Measurements from ENCODE around the gene IL36B.
"Not testable (repeated sequence)": the region's sequence is repeated elsewhere in the genome, so short reads cannot be mapped to it uniquely, and the experiment has no call there.

Gene IL36B

GRCh38 chr2:113052396-113052917, at the start of gene IL36B:
IL36B (minus strand) TSS chr2:113052867.
- no peak for TF ChIP-seq CTCF (IDR thresholded peaks at IDR 0.05)
- H3K4me3 ChIP-seq, result no peak within 1 kb of the TSS
- H3K27ac ChIP-seq, result no peak within 1 kb of the TSS
- no peak for DNase-seq (ENCODE audit: low spot score)

DNA sequence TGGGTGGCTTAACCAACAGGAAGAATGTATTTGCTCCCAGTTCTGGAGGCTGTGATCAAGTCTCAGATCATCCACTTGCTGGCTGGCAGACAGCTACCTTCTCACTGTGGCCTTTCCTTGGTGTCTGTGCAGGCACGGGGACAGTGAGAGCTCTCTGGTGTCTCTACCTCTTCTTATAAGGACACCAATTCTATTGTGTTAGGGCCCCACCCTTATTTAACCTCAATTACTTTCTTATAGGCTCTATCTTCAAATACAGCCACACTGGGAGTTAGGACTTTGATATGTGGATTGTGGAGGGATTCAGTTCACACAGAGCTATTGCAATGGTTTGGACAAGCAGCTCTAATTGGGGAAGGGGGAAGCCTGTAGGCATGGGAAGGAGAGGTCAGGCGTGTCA, 49.5 kb upstream of the IL36B start:
- no peak overlapping the region for H3K27ac ChIP-seq
- TF ChIP-seq CTCF (IDR thresholded peaks at IDR 0.05), result no peak

GRCh38 chr2:113098532-113098931, 45.9 kb upstream of the IL36B start:
- no peak overlapping the region for H3K4me3 ChIP-seq
- DNase-seq (ENCODE audit: low spot score), result no peak
- TF ChIP-seq CTCF (IDR thresholded peaks at IDR 0.05), result no peak
- no peak overlapping the region for H3K27ac ChIP-seq

More for the DNA sequence above, 49.5 kb upstream of the IL36B start:
- no peak for DNase-seq (ENCODE audit: low spot score)
- no peak overlapping the region for H3K4me3 ChIP-seq

GRCh38 chr2:113098041-113098440, 45.4 kb upstream of the IL36B start:
- no peak overlapping the region for H3K4me3 ChIP-seq
- no peak for TF ChIP-seq CTCF (IDR thresholded peaks at IDR 0.05)
- no peak overlapping the region for H3K27ac ChIP-seq
- DNase-seq (ENCODE audit: low spot score), result no peak

DNA sequence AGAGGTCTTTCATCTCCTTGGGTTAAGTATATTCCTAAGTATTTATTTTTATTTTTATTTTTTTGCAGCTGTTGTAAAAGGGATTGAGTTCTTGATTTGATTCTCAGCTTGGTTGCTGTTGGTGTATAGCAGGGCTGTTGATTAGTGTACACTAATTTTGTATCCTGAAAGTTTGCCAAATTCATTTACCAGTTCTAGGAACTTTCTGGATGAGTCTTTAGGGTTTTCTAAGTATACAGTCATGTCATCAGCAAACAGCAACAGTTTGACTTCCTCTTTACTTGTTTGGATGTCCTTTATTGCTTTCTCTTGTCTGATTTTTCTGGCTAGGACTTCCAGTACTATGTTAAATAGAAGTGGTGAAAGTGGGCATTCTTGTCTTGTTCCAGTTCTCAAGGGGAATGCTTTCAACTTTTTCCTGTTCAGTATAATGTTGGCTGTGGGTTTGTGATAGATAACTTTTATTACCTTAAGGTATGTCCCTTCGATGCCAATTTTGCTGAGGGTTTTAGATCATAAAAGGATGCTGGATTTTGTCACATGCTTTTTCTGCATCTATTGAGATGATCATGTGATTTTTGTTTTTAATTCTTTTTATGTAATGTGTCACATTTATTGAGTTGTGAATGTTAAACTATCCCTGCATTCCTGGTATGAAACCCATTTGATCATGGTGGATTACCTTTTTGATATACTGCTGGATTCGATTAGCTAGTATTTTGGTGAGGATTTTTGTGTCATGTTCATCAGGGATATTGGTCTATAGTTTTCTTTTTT, 44.4 kb upstream of the IL36B start:
- not testable (repeated sequence) for H3K27ac ChIP-seq; DNase-seq (ENCODE audit: low spot score); H3K4me3 ChIP-seq

DNA sequence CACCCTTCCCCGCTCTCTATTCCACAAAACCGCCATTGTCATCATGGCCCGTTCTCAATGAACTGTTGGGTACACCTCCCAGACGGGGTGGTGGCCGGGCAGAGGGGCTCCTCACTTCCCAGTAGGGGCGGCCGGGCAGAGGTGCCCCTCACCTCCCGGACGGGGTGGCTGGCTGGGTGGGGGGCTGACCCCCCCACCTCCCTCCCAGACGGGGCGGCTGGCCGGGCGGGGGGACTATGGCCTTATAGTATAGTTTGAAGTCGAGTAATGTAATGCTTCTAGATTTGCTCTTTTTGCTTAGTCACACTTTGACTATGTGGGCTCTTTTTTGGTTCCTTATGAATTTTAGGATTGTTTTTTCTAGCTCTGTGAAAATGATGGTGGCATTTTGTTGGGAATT, 43.6 kb upstream of the IL36B start:
- H3K27ac ChIP-seq, H3K4me3 ChIP-seq: not testable (repeated sequence)

DNA sequence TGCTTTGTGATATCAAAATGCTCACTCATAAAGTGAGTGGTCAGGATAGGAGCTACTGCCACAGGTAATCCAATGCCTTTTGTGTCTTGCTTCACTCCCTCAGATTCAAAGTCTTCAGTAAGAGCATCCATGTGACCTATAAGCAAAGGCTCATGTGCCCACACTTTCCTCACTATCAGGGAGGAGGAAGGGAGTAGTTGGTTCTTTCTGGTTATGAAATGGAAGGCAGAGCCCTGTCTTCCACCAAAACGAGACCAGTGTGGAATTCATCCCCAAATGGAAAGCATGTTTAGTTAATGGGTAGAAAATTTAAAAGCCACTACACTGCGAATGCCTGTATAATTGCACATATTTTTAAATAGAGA, 40.9 kb upstream of the IL36B start:
- no peak for DNase-seq (ENCODE audit: low spot score)
- H3K4me3 ChIP-seq, result no peak overlapping the region
- TF ChIP-seq CTCF (IDR thresholded peaks at IDR 0.05), result no peak
- H3K27ac ChIP-seq, result no peak overlapping the region

More for the DNA sequence above, 43.6 kb upstream of the IL36B start:
- DNase-seq (ENCODE audit: low spot score), result not testable (repeated sequence)

- no peak for DNase-seq (ENCODE audit: low spot score)
- no peak for TF ChIP-seq CTCF (IDR thresholded peaks at IDR 0.05)
- Histone ChIP-seq H3K4me3 (no peak overlapping the region), H3K27ac (no peak overlapping the region)
These were observed 40.4 kb upstream of the IL36B start for GRCh38 chr2:113092864-113093612.

Data from coronary artery (tissue), 2 donors.